ENCODE measurements around the gene HSPG2. TPM values are rescaled to one million over a fixed set of nuclear protein-coding genes. Genes with fewer than 3 reads are reported as not detected.
A peak's percentile ranks its signal among the peaks of the same experiment; 100 is the strongest.

HSPG2 gene
- total RNA-seq, 1 donor from 2014 or later = 101 TPM

DNA sequence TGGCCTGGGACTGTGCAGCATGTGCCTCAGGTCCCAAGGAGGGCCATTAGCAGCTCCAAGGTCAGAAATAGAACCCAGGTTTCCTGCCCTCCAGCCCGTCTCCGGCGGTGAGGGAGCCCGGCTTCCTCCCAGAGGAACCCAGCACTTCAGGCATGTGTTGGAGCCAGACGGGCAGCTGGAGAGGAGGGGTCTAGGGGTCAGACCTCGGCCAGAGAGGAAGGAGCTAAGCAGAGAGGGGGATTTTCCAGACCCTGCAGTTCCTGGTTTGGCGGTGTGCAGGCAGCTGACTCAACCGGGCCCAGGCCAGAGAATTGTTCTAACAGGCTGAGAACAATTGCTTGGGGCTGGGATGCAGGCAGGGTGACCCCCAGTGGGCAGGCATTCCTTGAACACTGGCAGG is 37.1 kb downstream of the HSPG2 start:
- no peak overlapping the region for H3K27ac Mint-ChIP-seq (ENCODE audit: unreplicated experiment)

DNA sequence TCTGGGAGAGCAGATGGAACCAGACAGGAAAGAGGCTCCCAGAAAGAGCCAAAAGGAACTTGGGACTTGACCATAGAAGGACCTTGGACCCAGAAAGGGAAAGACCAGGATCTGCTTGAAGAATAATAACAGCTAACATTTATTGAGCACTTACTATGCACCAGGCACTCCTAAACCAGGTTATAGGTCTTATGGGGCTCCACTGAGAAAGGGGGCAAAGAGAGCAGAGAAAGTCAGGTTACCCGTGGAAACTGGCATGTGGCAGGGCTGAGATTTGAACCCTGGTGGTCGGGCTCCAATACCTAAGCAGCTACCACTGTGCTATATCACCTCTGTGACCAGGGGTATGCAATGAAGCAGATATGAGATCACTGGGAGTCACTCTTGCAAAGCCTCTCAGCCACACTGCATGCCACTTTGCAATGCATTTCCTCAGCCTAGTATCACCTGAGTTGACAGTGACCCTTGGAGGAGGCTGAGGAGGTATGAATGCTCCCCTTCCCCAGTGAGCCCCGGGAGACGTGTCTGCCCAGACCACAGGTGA is 37.8 kb downstream of the HSPG2 start:
- TF ChIP-seq CTCF (conservative IDR thresholded peaks at IDR 0.05) = no peak
- DNase-seq (ENCODE audit: low read depth, low spot score) = no peak
- Mint-ChIP-seq H3K4me1 (peaks cover 54% of the 10 kb centered on the region), H3K4me3 (no peak overlapping the region), H3K36me3 (ENCODE audit: low read depth) (no peaks in the 10 kb centered on the region), H3K27me3 (ENCODE audit: low read depth) (no peaks in the 10 kb centered on the region), H3K9me3 (no peaks in the 10 kb centered on the region), H3K27ac (ENCODE audit: unreplicated experiment) (no peak overlapping the region)

More for the DNA sequence above, 37.1 kb downstream of the HSPG2 start:
- Mint-ChIP-seq H3K36me3 (ENCODE audit: low read depth) (no peaks in the 10 kb centered on the region), H3K4me1 (peaks cover 54% of the 10 kb centered on the region), H3K9me3 (no peaks in the 10 kb centered on the region), H3K27me3 (ENCODE audit: low read depth) (no peaks in the 10 kb centered on the region), H3K4me3 (no peak overlapping the region)
- no peak for TF ChIP-seq CTCF (conservative IDR thresholded peaks at IDR 0.05)
- DNase-seq (ENCODE audit: low read depth, low spot score) = no peak

DNA sequence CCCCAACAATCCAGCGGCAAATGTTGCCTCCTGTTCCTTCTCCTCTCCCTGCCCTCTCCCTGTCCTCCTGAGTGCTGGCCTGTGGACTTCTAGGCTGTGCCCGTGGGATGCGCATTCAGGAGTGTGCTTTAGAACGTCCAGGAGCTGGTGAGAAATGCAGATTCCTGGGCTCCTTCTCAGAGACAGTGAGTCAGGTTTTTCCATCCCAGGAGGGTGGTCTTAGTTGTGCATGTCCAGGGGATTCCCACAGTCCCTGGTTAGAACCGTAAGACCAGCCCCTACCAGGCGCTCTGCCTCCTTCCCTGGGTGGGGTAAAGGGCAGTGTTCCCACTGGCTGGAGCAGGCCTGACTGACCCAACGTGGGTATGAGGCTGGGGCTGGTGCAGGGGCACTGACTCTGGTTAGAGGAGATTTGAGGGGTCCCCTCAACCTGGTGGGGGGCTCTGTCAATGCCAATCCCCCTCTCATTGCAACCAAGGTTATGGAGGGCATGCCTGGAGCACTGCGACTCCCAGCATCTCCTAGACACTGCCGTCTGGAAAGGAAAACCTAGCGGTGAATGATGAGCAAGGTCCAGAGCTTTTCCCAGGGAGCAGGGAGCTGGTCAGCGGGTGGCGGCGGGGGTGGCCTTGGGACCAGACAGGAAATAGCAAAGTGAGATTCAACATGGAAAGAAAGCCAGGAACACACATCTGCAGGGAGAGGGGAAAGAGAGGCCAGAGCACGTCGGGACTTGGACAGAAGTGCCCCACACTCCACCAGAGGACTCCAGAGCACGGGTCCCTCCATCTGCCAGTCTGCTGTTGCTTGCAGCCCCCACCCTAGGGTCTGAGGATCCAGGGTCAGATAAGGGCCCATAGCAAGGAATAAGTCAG is 38.5 kb downstream of the HSPG2 start:
- H3K27ac Mint-ChIP-seq (ENCODE audit: unreplicated experiment) = no peak overlapping the region
- peaks cover 51% of the 10 kb centered on the region for H3K4me1 Mint-ChIP-seq
- H3K9me3 Mint-ChIP-seq = no peaks in the 10 kb centered on the region
- DNase-seq (ENCODE audit: low read depth, low spot score) = no peak
- no peak overlapping the region for H3K4me3 Mint-ChIP-seq
- no peaks in the 10 kb centered on the region for H3K36me3 Mint-ChIP-seq (ENCODE audit: low read depth)
- H3K27me3 Mint-ChIP-seq (ENCODE audit: low read depth) = no peaks in the 10 kb centered on the region
- TF ChIP-seq CTCF (conservative IDR thresholded peaks at IDR 0.05) = no peak

- Mint-ChIP-seq H3K4me3 (no peak overlapping the region), H3K36me3 (ENCODE audit: low read depth) (no peaks in the 10 kb centered on the region), H3K9me3 (no peaks in the 10 kb centered on the region), H3K27me3 (ENCODE audit: low read depth) (no peaks in the 10 kb centered on the region), H3K27ac (ENCODE audit: unreplicated experiment) (no peak overlapping the region), H3K4me1 (peaks cover 47% of the 10 kb centered on the region)
- no peak for TF ChIP-seq CTCF (conservative IDR thresholded peaks at IDR 0.05)
- DNase-seq (ENCODE audit: low read depth, low spot score) = no peak
Measured at GRCh38 chr1:21897844-21898243, 39.3 kb downstream of the HSPG2 start.

- H3K36me3 Mint-ChIP-seq (ENCODE audit: low read depth) = no peaks in the 10 kb centered on the region
- H3K4me3 Mint-ChIP-seq = no peak overlapping the region
- DNase-seq (ENCODE audit: low read depth, low spot score) = no peak
- H3K27ac Mint-ChIP-seq (ENCODE audit: unreplicated experiment) = peak overlapping the region; percentile 85
- no peak for TF ChIP-seq CTCF (conservative IDR thresholded peaks at IDR 0.05)
- H3K9me3 Mint-ChIP-seq = no peaks in the 10 kb centered on the region
- no peaks in the 10 kb centered on the region for H3K27me3 Mint-ChIP-seq (ENCODE audit: low read depth)
- H3K4me1 Mint-ChIP-seq = peaks cover 39% of the 10 kb centered on the region
Measured at GRCh38 chr1:21896652-21897532, 40.2 kb downstream of the HSPG2 start.
